HG02973 (cell line): Measurements from ENCODE around the gene HEXIM2.

Experiments
- ATAC-seq: cut with Tn5 transposase; IDR thresholded peaks from one replicate; pipeline ENCODE4 v1.9.1; 2021; ENCODE audit warnings: moderate library complexity; ENCODE audit not compliant: unreplicated experiment

The HEXIM2 gene

GRCh38 chr17:45127548-45128300, 34.0 kb upstream of the HEXIM2 start:
- no peak for ATAC-seq

- ATAC-seq, result no peak
These were observed 33.3 kb upstream of the HEXIM2 start for GRCh38 chr17:45128331-45128730.

GRCh38 chr17:45128989-45129388, 32.7 kb upstream of the HEXIM2 start:
- no peak for ATAC-seq

GRCh38 chr17:45129426-45129939, 32.2 kb upstream of the HEXIM2 start:
- ATAC-seq, result no peak

- no peak for ATAC-seq
These were observed 31.6 kb upstream of the HEXIM2 start for GRCh38 chr17:45129940-45130680.

GRCh38 chr17:45130681-45131615, 30.7 kb upstream of the HEXIM2 start:
- no peak for ATAC-seq

GRCh38 chr17:45131616-45132319, 29.9 kb upstream of the HEXIM2 start:
- no peak for ATAC-seq

- ATAC-seq, result no peak
These were observed 29.4 kb upstream of the HEXIM2 start, which contains the start of gene PLCD3 for GRCh38 chr17:45132320-45132571. PLCD3 (minus strand) TSS chr17:45132515; CDS start chr17:45132410, 105 bp downstream.

- ATAC-seq, result no peak
These were observed 28.9 kb upstream of the HEXIM2 start for GRCh38 chr17:45132572-45133463.

GRCh38 chr17:45135192-45135977, 26.3 kb upstream of the HEXIM2 start, which contains the start of gene ACBD4:
ACBD4 (plus strand) TSS chr17:45135687; CDS start chr17:45136145, 458 bp downstream.
- ATAC-seq, result peak; percentile 73

- ATAC-seq, result no peak
These were observed 25.5 kb upstream of the HEXIM2 start for GRCh38 chr17:45135978-45136791.

GRCh38 chr17:45136846-45137560, 24.7 kb upstream of the HEXIM2 start:
- ATAC-seq, result no peak

- ATAC-seq, result no peak
These were observed 23.9 kb upstream of the HEXIM2 start for GRCh38 chr17:45137561-45138305.

GRCh38 chr17:45138911-45139532, 22.7 kb upstream of the HEXIM2 start:
- no peak for ATAC-seq

GRCh38 chr17:45139533-45139920, 22.1 kb upstream of the HEXIM2 start:
- ATAC-seq, result no peak

- ATAC-seq, result no peak
These were observed 18.5 kb upstream of the HEXIM2 start for GRCh38 chr17:45143094-45143670.
